ENCODE results near the gene MAGEF1. TPM values are rescaled to one million over a fixed set of nuclear protein-coding genes. Genes with fewer than 3 reads are reported as not detected.
"Not testable (repeated sequence)": the region's sequence is repeated elsewhere in the genome, so short reads cannot be mapped to it uniquely, and the experiment has no call there.

MAGEF1 gene
- total and polyA plus RNA-seq, 2 donors (not counting 3 experiments of a cell fraction or from before 2014, with no cell fraction given), result 7.0 to 14.2 TPM

- H3K4me3 ChIP-seq (replicated peaks in 1 of 3; ENCODE audit: insufficient read depth in 1 of 3, low read depth in 1 of 3, low read length in 3 of 3), result no peak overlapping the region
- ChIA-PET POLR2A (no interaction called here), CTCF (interaction anchor here (0.9 kb wide), 1 partner anchor 48 kb away, joined by 4 read pairs; no protein-coding TSS in a partner anchor)
- H3K27me3 ChIP-seq (ENCODE audit: control insufficient read depth in 2 of 2, insufficient read depth in 2 of 2, low read length in 2 of 2), result peaks cover 3% of the 10 kb centered on the region in 2 experiments
- intact Hi-C loops (cut with micrococcal nuclease) (no loop called here), dilution Hi-C loops (cut with MboI; ENCODE audit: extremely low pct_ligation_motif_present, low sequenced_read_pairs) (no loop called here)
- no peaks in the 10 kb centered on the region for H3K79me2 ChIP-seq (ENCODE audit: control insufficient read depth, insufficient read depth, low read length)
- no peak for TF ChIP-seq EZH2 (IDR thresholded peaks at IDR 0.05; ENCODE audit: borderline replicate concordance, low read depth, low read length, severe bottlenecking)
- no peak for TF ChIP-seq MAX (IDR thresholded peaks at IDR 0.05; ENCODE audit: insufficient read depth, insufficient read length)
- no peak for TF ChIP-seq CTCF (IDR thresholded peaks at IDR 0.05; ENCODE audit: extremely low read depth in 1 of 2, insufficient read depth in 1 of 2, low read depth in 1 of 2, low read length in 2 of 2)
- no peak for TF ChIP-seq POLR2AphosphoS5 (IDR thresholded peaks at IDR 0.05; ENCODE audit: insufficient read depth, low read depth, low read length)
- no peak for TF ChIP-seq POLR2A (IDR thresholded peaks at IDR 0.05; ENCODE audit: low read depth, low read length)
- no peak for TF ChIP-seq GATA2 (IDR thresholded peaks at IDR 0.05; ENCODE audit: insufficient read depth, insufficient read length, low read depth, low read length)
- TF ChIP-seq JUN (IDR thresholded peaks at IDR 0.05; ENCODE audit: borderline replicate concordance, insufficient read depth, insufficient read length, low read depth), result no peak
- TF ChIP-seq MYC (IDR thresholded peaks at IDR 0.05; ENCODE audit: low read depth, low read length), result no peak
- no peak for TF ChIP-seq FOS (IDR thresholded peaks at IDR 0.05; ENCODE audit: borderline replicate concordance, insufficient read depth, low read length)
- no peaks in the 10 kb centered on the region for H3K9me3 ChIP-seq (replicated peaks; ENCODE audit: control insufficient read depth, insufficient read depth, low read length)
- H3K9me1 ChIP-seq (replicated peaks; ENCODE audit: control insufficient read depth, extremely low read depth, insufficient read depth, low read length), result no peaks in the 10 kb centered on the region
- no peak overlapping the region for H2AFZ ChIP-seq (ENCODE audit: low read depth, low read length)
- no peak overlapping the region for H3K9ac ChIP-seq (replicated peaks; ENCODE audit: extremely low read depth, insufficient read depth, low read length)
- H3K4me2 ChIP-seq (ENCODE audit: insufficient read depth, low read length), result no peak overlapping the region
- no peaks in the 10 kb centered on the region for H4K20me1 ChIP-seq (replicated peaks; ENCODE audit: control insufficient read depth, extremely low read depth, insufficient read depth, low read length)
- no peaks in the 10 kb centered on the region for H3K4me1 ChIP-seq (ENCODE audit: control insufficient read depth, extremely low read depth, insufficient read depth, low read length)
- no peak for DNase-seq (ENCODE audit: low read depth, low spot score)
- H3K36me3 ChIP-seq (ENCODE audit: control insufficient read depth in 2 of 2, extremely low read depth in 1 of 2, insufficient read depth in 2 of 2, low read length in 2 of 2), result no peaks in the 10 kb centered on the region
- no peak overlapping the region for H3K27ac ChIP-seq (ENCODE audit: insufficient read depth, low read depth, low read length)
- BruUV-seq (replicated peaks), result no TSS peak
- no peak for FAIRE-seq
Measured at GRCh38 chr3:184730924-184731323, 19.1 kb upstream of the MAGEF1 start.

- H3K27me3 ChIP-seq (ENCODE audit: control insufficient read depth in 2 of 2, insufficient read depth in 2 of 2, low read length in 2 of 2); H3K27ac ChIP-seq (ENCODE audit: insufficient read depth, low read depth, low read length); H2AFZ ChIP-seq (ENCODE audit: low read depth, low read length); H3K9ac ChIP-seq (replicated peaks; ENCODE audit: extremely low read depth, insufficient read depth, low read length); H3K4me1 ChIP-seq (ENCODE audit: control insufficient read depth, extremely low read depth, insufficient read depth, low read length); POLR2A ChIA-PET; H4K20me1 ChIP-seq (replicated peaks; ENCODE audit: control insufficient read depth, extremely low read depth, insufficient read depth, low read length); FAIRE-seq; DNase-seq (ENCODE audit: low read depth, low spot score); H3K4me2 ChIP-seq (ENCODE audit: insufficient read depth, low read length); dilution Hi-C loops (cut with MboI; ENCODE audit: extremely low pct_ligation_motif_present, low sequenced_read_pairs); H3K9me1 ChIP-seq (replicated peaks; ENCODE audit: control insufficient read depth, extremely low read depth, insufficient read depth, low read length); H3K36me3 ChIP-seq (ENCODE audit: control insufficient read depth in 2 of 2, extremely low read depth in 1 of 2, insufficient read depth in 2 of 2, low read length in 2 of 2); BruUV-seq (replicated peaks); H3K4me3 ChIP-seq (replicated peaks in 1 of 3; ENCODE audit: insufficient read depth in 1 of 3, low read depth in 1 of 3, low read length in 3 of 3); H3K9me3 ChIP-seq (replicated peaks; ENCODE audit: control insufficient read depth, insufficient read depth, low read length); intact Hi-C loops (cut with micrococcal nuclease); H3K79me2 ChIP-seq (ENCODE audit: control insufficient read depth, insufficient read depth, low read length): not testable (repeated sequence)
- CTCF ChIA-PET, result interaction anchor here (1.6 kb wide), 1 partner anchor 146 kb away, joined by 3 read pairs; no protein-coding TSS in a partner anchor
Measured at GRCh38 chr3:184729154-184729553, 17.3 kb upstream of the MAGEF1 start.

Data from endothelial cell of umbilical vein (primary cell).